Large intestine (tissue), 1 donor: Measurements from ENCODE around the gene NUTM2G. TPM values are rescaled to one million over a fixed set of nuclear protein-coding genes. Genes with fewer than 3 reads are reported as not detected.

ENCODE experiments used
- polyA plus RNA-seq: library from polyadenylated mRNA; unstranded; fragments of 120-200 nt; gene quantifications from one replicate; pipeline ENCODE4 v1.2.1, GENCODE V29; 2013

Gene NUTM2G
- polyA plus RNA-seq, 1 donor, result 0.88 TPM

Other genes starting within 250 kb of the NUTM2G start
- 9.7 TPM for gene ZNF510, start 150.8 kb upstream of the NUTM2G start, polyA plus RNA-seq
- gene ZNF782, start 74.3 kb upstream of the NUTM2G start, polyA plus RNA-seq, result 7.2 TPM
- 19.9 TPM for gene CTSV, start 110.3 kb downstream of the NUTM2G start, polyA plus RNA-seq